Measurements from ENCODE around the gene MAGT1.
"Not testable (repeated sequence)": the region's sequence is repeated elsewhere in the genome, so short reads cannot be mapped to it uniquely, and the experiment has no call there.

MAGT1 gene

DNA sequence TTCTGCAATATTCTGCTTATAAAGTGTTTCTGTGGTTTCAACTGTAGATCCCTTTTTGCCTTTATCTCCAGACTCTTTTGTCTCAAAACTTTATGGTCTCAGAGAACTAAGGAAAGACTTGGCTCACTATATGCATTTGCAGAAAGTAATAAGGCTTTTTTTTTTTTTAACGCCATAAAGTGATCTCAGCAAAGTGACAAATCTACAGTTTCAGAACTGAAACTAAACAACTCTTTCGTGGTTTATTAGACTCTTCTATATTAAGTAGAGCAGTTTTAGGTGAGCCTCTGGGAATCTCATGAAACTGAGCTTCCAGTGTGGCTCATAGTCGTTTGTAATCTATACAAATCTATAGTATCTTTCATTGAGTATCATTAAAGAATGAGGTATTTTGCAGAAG lies 30.5 kb upstream of the MAGT1 start:
- H3K4me3 ChIP-seq (ENCODE audit: low read depth, low read length), result no peak overlapping the region
- TF ChIP-seq, protein P1, sequence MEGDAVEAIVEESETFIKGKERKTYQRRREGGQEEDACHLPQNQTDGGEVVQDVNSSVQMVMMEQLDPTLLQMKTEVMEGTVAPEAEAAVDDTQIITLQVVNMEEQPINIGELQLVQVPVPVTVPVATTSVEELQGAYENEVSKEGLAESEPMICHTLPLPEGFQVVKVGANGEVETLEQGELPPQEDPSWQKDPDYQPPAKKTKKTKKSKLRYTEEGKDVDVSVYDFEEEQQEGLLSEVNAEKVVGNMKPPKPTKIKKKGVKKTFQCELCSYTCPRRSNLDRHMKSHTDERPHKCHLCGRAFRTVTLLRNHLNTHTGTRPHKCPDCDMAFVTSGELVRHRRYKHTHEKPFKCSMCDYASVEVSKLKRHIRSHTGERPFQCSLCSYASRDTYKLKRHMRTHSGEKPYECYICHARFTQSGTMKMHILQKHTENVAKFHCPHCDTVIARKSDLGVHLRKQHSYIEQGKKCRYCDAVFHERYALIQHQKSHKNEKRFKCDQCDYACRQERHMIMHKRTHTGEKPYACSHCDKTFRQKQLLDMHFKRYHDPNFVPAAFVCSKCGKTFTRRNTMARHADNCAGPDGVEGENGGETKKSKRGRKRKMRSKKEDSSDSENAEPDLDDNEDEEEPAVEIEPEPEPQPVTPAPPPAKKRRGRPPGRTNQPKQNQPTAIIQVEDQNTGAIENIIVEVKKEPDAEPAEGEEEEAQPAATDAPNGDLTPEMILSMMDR (IDR thresholded peaks at IDR 0.05; ENCODE audit: insufficient read depth, low read depth, low read length, missing control alignments), result no peak
- no peak for DNase-seq (ENCODE audit: low read depth)

GRCh38 chrX:77924320-77924859 lies 29.2 kb upstream of the MAGT1 start:
- TF ChIP-seq, protein P1 (IDR thresholded peaks at IDR 0.05; ENCODE audit: insufficient read depth, low read depth, low read length, missing control alignments), result no peak
- DNase-seq (ENCODE audit: low read depth), result no peak
- no peak overlapping the region for H3K4me3 ChIP-seq (ENCODE audit: low read depth, low read length)

GRCh38 chrX:77922787-77923186 lies 27.6 kb upstream of the MAGT1 start:
- H3K4me3 ChIP-seq (ENCODE audit: low read depth, low read length), result no peak overlapping the region
- TF ChIP-seq, protein P1 (IDR thresholded peaks at IDR 0.05; ENCODE audit: insufficient read depth, low read depth, low read length, missing control alignments), result no peak
- DNase-seq (ENCODE audit: low read depth), result no peak

- not testable (repeated sequence) for H3K4me3 ChIP-seq (ENCODE audit: low read depth, low read length); DNase-seq (ENCODE audit: low read depth)
Observed at GRCh38 chrX:77919370-77919769, 24.1 kb upstream of the MAGT1 start.

DNA sequence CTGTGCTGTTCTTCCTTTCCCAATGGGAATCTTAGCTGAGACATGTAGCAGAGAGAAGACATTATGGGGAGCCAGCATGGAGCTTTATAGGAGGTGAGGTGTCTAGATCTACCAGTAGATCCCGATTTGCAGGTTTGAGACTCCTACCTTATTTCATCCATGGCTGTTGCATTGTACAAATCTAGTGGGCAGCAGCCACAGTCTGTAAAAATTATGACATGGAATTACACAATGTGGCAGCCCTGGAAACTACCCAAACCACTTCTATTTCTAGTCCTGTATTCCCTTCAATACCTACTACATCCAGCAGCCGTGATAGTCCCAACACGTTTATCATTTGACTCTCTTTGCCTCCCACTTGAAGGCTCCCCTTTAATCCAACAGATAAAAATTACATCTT lies 23.3 kb upstream of the MAGT1 start:
- H3K4me3 ChIP-seq (ENCODE audit: low read depth, low read length), result no peak overlapping the region
- DNase-seq (ENCODE audit: low read depth), result no peak
- TF ChIP-seq, protein P1 (IDR thresholded peaks at IDR 0.05; ENCODE audit: insufficient read depth, low read depth, low read length, missing control alignments), result no peak

DNA sequence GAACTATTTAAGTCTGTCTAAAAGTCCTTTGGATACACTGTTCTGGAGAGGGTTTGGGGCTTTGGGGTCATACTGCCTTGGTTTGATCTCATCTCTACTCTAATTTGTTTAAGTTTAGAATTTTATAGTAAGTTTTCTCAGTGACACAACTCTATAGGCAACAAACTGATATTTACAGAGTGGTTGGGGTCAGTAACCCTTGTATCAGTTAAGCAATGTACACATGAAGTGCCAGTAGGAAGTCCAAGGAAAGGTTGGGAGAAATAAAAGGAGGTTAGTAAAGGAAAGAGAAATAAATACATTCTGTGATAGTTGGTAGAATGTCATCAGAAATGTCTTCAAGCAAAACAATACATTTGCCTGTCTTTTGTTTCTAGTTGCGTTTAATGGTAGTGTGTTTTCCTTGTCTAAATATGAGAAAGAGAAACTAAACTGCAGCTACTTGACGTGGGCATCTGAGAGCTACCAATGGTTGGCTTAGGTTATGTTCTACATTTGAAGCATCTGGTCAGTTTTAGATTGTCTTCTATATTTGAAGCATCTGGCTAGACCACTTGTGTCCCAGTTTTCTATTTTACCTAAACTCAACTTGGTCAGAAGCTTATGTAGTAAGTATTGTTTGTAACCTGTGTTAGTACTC lies 22.2 kb upstream of the MAGT1 start:
- TF ChIP-seq, protein P1 (IDR thresholded peaks at IDR 0.05; ENCODE audit: insufficient read depth, low read depth, low read length, missing control alignments), result no peak
- peak overlapping the region; percentile 54 for H3K4me3 ChIP-seq (ENCODE audit: low read depth, low read length)
- DNase-seq (ENCODE audit: low read depth), result peak; percentile 36

DNA sequence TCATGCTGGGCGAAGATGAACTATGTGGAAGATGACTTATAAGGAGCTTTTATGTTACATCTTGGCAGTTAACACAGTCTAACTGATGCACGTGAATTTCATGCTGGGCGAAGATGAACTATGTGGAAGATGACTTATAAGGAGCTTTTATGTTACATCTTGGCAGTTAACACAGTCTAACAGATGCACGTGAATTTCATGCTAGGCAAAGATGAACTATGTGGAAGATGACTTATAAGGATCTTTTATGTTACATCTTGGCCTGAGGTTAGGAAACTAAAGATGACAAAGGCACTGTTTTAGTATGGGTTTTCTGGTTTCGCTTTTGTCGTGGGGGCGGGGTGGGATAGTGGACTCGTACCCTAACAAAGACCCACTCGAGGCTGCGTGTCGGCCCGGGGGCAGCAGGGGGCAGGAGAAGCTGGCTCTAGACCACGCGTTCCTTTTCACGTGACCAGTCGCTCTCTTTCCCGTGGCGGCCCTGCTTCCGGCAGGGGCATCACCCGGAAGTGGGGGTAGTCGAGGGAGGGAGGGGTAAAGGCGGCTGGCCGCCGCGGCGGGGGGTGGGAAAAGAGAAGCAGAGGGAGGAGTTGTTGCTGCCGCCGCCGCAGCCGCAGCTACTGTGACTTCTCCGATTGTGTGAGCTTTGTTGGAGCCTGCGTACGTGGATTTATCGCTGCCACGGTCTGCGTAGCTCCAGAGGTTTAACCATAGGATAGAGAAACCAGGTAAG lies 15.0 kb upstream of the MAGT1 start, which contains the start of gene ATP7A:
Gene ATP7A (plus strand): TSS at position 586 of the 733 bp plus-strand sequence. CDS start 60,949 bp downstream, outside the sequence.
- DNase-seq (ENCODE audit: low read depth), result peak; percentile 95
- TF ChIP-seq, protein P1 (IDR thresholded peaks at IDR 0.05; ENCODE audit: insufficient read depth, low read depth, low read length, missing control alignments), result peak; percentile 62
- H3K4me3 ChIP-seq (ENCODE audit: low read depth, low read length), result peak within 1 kb of the TSS; percentile 78
